GM10248 (cell line): ENCODE results near the gene MKRN2.
A peak's percentile ranks its signal among the peaks of the same experiment; 100 is the strongest.

Experiments used
- CTCF ChIA-PET: fragments of 300-600 bp; sonication (Branson Sonifier 250); formaldehyde crosslinking; extraction: SDS; loops from one replicate; lab custom pipeline; 2021; ENCODE audit warnings: antibody characterized with exemption; lab: Yijun Ruan, JAX
- POLR2A ChIA-PET: fragments of 350-650 bp; sonication (Branson Sonifier 250); formaldehyde crosslinking; extraction: SDS; loops from one replicate; lab custom pipeline; 2020; ENCODE audit warnings: antibody characterized with exemption; lab: Yijun Ruan, JAX
- DNase-seq: peaks from one replicate; pipeline ENCODE4 v3.0.0; 2012; ENCODE audit errors: extremely low spot score
- TF ChIP-seq, protein P1 (sequence below): IDR thresholded peaks from 2 replicates; pipeline ENCODE4 v1.5.1; 2012; ENCODE audit warnings: mild to moderate bottlenecking, low read depth; ENCODE audit errors: extremely low read depth, missing control alignments, control extremely low read depth

Gene MKRN2

DNA sequence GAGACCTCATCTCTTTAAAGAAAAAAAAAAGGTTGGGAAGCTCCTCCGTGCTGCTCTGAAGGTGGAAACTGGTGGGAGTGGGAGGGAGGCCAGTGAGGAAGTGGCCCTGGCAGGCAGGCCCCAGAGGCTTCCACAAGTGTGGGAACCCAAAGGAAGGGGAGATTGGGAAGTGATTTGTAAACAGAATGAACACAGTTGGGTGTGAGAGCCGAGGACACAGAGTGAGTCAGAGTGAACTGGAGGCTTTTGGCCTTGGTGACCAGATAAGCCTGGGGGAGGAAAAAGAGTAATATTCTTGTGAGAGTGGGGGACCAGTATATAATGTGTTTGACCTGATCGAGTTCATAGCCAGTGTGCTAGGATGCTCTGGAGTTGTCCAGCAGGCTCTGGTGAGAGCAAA lies 23.0 kb downstream of the MKRN2 start:
- DNase-seq: no peak
- TF ChIP-seq, protein P1, sequence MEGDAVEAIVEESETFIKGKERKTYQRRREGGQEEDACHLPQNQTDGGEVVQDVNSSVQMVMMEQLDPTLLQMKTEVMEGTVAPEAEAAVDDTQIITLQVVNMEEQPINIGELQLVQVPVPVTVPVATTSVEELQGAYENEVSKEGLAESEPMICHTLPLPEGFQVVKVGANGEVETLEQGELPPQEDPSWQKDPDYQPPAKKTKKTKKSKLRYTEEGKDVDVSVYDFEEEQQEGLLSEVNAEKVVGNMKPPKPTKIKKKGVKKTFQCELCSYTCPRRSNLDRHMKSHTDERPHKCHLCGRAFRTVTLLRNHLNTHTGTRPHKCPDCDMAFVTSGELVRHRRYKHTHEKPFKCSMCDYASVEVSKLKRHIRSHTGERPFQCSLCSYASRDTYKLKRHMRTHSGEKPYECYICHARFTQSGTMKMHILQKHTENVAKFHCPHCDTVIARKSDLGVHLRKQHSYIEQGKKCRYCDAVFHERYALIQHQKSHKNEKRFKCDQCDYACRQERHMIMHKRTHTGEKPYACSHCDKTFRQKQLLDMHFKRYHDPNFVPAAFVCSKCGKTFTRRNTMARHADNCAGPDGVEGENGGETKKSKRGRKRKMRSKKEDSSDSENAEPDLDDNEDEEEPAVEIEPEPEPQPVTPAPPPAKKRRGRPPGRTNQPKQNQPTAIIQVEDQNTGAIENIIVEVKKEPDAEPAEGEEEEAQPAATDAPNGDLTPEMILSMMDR: no peak
- CTCF ChIA-PET: no interaction called here
- POLR2A ChIA-PET: no interaction called here

DNA sequence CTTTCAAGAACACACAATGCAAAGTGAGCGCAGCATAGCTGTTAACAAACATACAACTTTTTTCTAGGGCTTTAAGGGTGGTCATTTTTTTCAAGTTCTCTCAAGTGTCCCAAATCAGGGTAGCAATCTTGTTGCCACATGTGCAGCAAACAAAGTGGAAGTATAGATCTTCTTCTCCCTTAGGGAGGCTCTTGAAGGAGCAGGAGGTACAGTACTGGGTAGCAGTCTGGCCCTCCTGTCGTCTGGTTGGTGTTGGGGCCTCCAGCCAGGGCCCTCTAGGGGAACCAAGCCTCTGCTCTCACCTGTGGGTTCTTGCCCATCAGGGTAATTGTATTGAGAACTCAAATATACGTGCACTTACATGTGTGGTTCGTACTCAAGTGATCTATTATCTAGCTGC lies 25.8 kb downstream of the MKRN2 start:
- ChIA-PET POLR2A (interaction anchor here (1.1 kb wide), 1 partner anchor 20 kb away, joined by 4 read pairs; no protein-coding TSS in a partner anchor), CTCF (interaction anchor here (1.4 to 1.9 kb wide), 2 partner anchors 15 to 46 kb away, joined by 3 to 5 read pairs; no protein-coding TSS in a partner anchor)
- DNase-seq: no peak
- TF ChIP-seq, protein P1: no peak

- DNase-seq: no peak
- ChIA-PET CTCF (interaction anchor here (1.4 to 1.9 kb wide), 2 partner anchors 14 to 46 kb away, joined by 3 to 5 read pairs; no protein-coding TSS in a partner anchor), POLR2A (interaction anchor here (1.1 kb wide), 1 partner anchor 25 kb away, joined by 3 read pairs; no protein-coding TSS in a partner anchor)
- TF ChIP-seq, protein P1: no peak
Measured at GRCh38 chr3:12583280-12583679, 26.4 kb downstream of the MKRN2 start.

- no peak for DNase-seq
- ChIA-PET CTCF (interaction anchor here (1.7 kb wide), 1 partner anchor 18 kb away, joined by 8 read pairs; no protein-coding TSS in a partner anchor), POLR2A (interaction anchor here (1.1 kb wide), 1 partner anchor 26 kb away, joined by 3 read pairs; no protein-coding TSS in a partner anchor)
- TF ChIP-seq, protein P1: no peak
Measured at GRCh38 chr3:12584083-12584482, 27.2 kb downstream of the MKRN2 start.

- POLR2A ChIA-PET: no interaction called here
- TF ChIP-seq, protein P1: no peak
- CTCF ChIA-PET: interaction anchor here (0.6 to 1.7 kb wide), 6 partner anchors 10 to 134 kb away, joined by 3 to 8 read pairs (median 4); no protein-coding TSS in a partner anchor
- no peak for DNase-seq
Measured at GRCh38 chr3:12585181-12585580, 28.3 kb downstream of the MKRN2 start.

GRCh38 chr3:12585970-12586369 lies 29.1 kb downstream of the MKRN2 start:
- peak; percentile 27 for DNase-seq
- POLR2A ChIA-PET: no interaction called here
- TF ChIP-seq, protein P1: no peak
- CTCF ChIA-PET: no interaction called here
